ENCODE data around the gene SLC26A5. TPM values are rescaled to one million over a fixed set of nuclear protein-coding genes. Genes with fewer than 3 reads are reported as not detected.

The SLC26A5 gene
- total RNA-seq, 1 donor from 2014 or later: not detected

DNA sequence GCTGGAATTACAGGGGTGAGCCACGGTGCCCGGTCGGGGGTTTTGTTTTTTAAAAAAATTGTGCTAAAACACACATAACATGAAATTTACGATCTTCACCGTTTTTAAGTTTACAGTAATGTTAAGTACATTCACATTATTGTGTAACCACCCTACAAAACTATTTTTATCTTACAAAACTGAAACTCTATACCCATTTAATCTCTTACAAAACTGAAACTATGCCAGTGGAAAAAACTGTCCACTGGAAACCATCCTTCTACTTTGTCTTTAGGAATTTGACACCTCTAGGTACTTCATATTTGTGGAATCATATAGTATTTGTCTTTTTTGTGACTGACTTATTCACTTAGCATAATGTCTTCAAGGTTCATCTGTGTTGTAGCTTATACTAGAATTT, 99.6 kb downstream of the SLC26A5 start:
- DNase-seq (ENCODE audit: low read depth): no peak
- H3K4me3 ChIP-seq (ENCODE audit: low read depth, low read length): no peak overlapping the region
- TF ChIP-seq, protein P1, sequence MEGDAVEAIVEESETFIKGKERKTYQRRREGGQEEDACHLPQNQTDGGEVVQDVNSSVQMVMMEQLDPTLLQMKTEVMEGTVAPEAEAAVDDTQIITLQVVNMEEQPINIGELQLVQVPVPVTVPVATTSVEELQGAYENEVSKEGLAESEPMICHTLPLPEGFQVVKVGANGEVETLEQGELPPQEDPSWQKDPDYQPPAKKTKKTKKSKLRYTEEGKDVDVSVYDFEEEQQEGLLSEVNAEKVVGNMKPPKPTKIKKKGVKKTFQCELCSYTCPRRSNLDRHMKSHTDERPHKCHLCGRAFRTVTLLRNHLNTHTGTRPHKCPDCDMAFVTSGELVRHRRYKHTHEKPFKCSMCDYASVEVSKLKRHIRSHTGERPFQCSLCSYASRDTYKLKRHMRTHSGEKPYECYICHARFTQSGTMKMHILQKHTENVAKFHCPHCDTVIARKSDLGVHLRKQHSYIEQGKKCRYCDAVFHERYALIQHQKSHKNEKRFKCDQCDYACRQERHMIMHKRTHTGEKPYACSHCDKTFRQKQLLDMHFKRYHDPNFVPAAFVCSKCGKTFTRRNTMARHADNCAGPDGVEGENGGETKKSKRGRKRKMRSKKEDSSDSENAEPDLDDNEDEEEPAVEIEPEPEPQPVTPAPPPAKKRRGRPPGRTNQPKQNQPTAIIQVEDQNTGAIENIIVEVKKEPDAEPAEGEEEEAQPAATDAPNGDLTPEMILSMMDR (conservative IDR thresholded peaks at IDR 0.05; ENCODE audit: low read depth, low read length): no peak

DNA sequence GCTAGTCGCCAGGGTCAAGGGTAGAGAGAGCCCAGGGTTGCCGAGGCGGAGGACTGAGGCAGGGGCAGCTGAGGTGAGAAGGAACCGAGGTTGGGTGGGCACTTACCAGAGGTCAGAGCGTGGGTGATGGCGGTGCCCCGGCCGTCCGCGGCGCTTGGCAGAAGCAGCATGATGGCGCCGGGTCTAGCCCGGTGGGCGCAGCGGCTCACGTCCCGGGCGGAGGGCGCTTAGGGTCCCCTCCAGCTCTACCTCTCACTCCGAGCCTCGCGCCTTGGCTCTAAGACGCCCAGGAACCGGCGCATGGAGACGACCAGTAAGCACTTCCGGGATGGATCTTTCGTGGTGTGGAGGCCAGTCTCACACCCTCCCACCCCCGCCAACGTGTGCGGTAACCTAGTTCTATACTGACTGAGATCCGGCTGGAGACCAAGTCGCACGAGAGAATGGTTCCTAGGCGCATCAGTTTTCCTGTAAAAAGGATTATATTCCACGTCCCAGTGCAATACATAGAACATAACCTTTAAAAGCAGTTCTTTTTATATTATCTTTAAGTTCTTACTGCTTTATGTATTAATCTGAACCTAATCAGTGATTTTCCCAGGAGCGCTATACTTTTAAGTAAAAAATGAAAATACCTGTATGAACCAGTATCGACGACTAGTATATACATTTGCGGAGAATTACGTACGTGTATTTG, 101.4 kb downstream of the SLC26A5 start, which contains the start of gene DNAJC2:
Gene DNAJC2 (minus strand): TSS at position 315 of the 697 bp plus-strand sequence. CDS start 145 bp downstream, at position 170.
- H3K4me3 ChIP-seq (ENCODE audit: low read depth, low read length): peak within 1 kb of the TSS; percentile 72
- TF ChIP-seq, protein P1 (conservative IDR thresholded peaks at IDR 0.05; ENCODE audit: low read depth, low read length): no peak
- peak; percentile 70 for DNase-seq (ENCODE audit: low read depth)

DNA sequence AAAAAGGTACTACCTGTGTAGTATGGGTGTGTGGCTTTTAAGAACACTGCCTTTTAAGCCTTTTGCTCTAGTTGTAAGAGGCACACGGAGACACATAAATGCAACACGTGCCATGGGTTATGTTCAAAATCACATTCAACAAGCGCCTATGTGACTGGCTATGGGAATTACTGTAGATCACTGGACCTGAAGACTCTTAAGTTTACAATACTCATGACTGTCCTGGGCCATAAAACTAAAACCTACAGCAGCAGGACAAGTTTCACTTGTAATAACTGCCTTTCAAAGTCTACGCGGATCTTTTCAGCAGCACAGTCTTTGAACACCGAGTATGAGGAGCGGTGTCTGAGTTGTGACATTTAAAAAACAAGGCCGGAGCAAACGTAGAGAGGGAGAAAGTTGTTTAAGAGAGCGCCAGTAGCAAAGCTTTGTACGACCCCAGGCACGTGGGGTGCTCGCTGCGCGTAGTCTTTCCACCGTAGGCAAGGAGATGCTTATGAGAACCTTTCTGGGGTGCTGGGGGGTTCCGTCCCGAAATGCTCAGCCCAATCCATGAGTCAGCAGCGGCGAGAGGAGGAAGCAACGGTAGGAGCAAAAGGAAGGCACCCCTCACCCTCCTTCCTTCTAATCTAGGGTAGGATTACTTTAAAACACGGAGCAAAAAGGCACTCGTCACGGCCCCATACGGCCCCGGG, 102.1 kb downstream of the SLC26A5 start:
- H3K4me3 ChIP-seq (ENCODE audit: low read depth, low read length): peak overlapping the region; percentile 72
- DNase-seq (ENCODE audit: low read depth): no peak
- TF ChIP-seq, protein P1 (conservative IDR thresholded peaks at IDR 0.05; ENCODE audit: low read depth, low read length): no peak

DNA sequence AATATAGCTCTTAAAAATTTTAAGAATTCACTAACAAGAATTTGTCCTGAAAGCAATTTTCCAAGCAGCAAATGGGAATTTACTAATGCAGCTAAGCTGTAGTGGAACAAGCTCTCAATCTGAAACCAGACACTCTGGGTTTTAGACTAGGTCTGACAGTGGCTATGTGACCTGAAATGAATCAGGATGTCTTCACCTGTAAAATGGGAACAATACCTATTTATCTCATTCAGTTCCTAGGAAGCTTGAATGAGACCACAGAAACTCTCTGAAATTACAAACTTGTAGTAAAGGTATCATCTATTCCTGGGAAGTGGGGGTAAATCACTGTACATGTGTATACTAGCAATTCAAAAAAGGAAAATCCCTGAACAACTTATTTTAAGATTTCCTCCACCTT, 102.7 kb downstream of the SLC26A5 start:
- TF ChIP-seq, protein P1 (conservative IDR thresholded peaks at IDR 0.05; ENCODE audit: low read depth, low read length): no peak
- peak overlapping the region; percentile 72 for H3K4me3 ChIP-seq (ENCODE audit: low read depth, low read length)
- no peak for DNase-seq (ENCODE audit: low read depth)

DNA sequence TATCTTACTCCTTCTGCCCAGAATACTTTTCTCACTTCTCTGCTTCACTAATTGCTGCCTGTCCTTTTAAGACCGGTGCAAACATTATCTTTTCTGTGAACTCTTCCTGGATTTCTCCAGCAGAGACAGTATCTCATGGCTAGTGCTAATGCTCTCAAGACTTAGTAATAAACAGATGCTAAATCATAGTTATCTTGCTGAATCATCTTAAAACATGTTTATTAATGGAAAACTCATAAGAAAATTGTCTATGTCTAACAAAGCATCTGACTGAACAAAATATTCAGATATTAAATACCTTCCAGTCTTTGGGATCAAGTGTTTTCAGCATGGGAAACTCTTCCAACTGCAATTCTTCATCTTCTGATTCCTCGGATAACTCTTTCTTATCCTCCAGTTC, 104.5 kb downstream of the SLC26A5 start:
- H3K4me3 ChIP-seq (ENCODE audit: low read depth, low read length): no peak overlapping the region
- DNase-seq (ENCODE audit: low read depth): no peak
- TF ChIP-seq, protein P1 (conservative IDR thresholded peaks at IDR 0.05; ENCODE audit: low read depth, low read length): no peak

DNA sequence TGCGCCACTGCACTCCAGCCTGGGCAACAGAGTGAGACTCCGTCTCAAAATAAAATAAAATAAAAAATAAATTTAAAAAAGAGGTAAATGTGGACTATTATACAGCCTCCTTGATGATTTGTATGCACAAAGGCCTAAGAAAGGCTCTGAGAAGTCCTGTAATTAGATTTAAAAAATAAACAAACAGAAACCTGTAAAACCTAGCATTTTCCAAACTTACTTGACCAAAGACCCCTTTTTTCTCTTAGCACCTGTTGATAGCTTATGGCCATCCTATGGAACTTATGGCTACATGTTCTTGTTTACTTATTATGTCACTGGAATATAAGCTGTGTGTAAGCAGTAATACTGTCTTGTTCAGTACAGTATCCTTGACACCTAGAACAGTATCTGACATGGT, 107.1 kb downstream of the SLC26A5 start:
- H3K4me3 ChIP-seq (ENCODE audit: low read depth, low read length): no peak overlapping the region

More for the DNA sequence above, 107.1 kb downstream of the SLC26A5 start:
- DNase-seq (ENCODE audit: low read depth): no peak
- TF ChIP-seq, protein P1 (conservative IDR thresholded peaks at IDR 0.05; ENCODE audit: low read depth, low read length): no peak

All from epithelial cell of proximal tubule (primary cell).